Measurements from ENCODE around the gene ALK. TPM values are rescaled to one million over a fixed set of nuclear protein-coding genes. Genes with fewer than 3 reads are reported as not detected.

The ALK gene
- total RNA-seq, 1 experiment from 2014 or later, result not detected

- Histone ChIP-seq H2BK5ac (ENCODE audit: insufficient read length, low read length) (no peak overlapping the region), H2BK20ac (ENCODE audit: low read depth, low read length, poor library complexity, severe bottlenecking) (no peak overlapping the region), H3K56ac (ENCODE audit: insufficient read length, low read depth, low read length) (no peak overlapping the region), H4K8ac (replicated peaks; ENCODE audit: insufficient read length, low read depth, low read length) (no peak overlapping the region), H3K27ac (ENCODE audit: insufficient read length, low read depth, low read length) (no peak overlapping the region), H4K20me1 (ENCODE audit: control insufficient read depth, insufficient read depth, insufficient read length) (no peaks in the 10 kb centered on the region), H3K4ac (ENCODE audit: low read depth, low read length) (no peak overlapping the region), H3K4me1 (ENCODE audit: insufficient read depth, low read length) (no peaks in the 10 kb centered on the region), H3K23ac (ENCODE audit: insufficient read length, low read depth, low read length) (no peak overlapping the region), H3K27me3 (ENCODE audit: insufficient read depth, low read length) (no peaks in the 10 kb centered on the region), H3K9me3 (ENCODE audit: control insufficient read depth, low read depth, low read length) (no peaks in the 10 kb centered on the region), H3K23me2 (ENCODE audit: insufficient read length, low read depth, low read length, poor library complexity, severe bottlenecking) (no peaks in the 10 kb centered on the region), H3K18ac (ENCODE audit: insufficient read length, low read depth, low read length) (no peak overlapping the region), H3K79me2 (ENCODE audit: insufficient read depth, low read length) (no peaks in the 10 kb centered on the region), H3K9ac (ENCODE audit: extremely low read depth, insufficient read length, low read length) (no peak overlapping the region), H3T11ph (ENCODE audit: low read length) (no peak overlapping the region), H4K91ac (ENCODE audit: insufficient read length, low read depth, low read length) (no peak overlapping the region), H2AFZ (ENCODE audit: low read length) (no peak overlapping the region), H2AK5ac (ENCODE audit: insufficient read length, low read length) (no peak overlapping the region), H3K14ac (ENCODE audit: insufficient read depth, low read length) (no peak overlapping the region), H2BK12ac (ENCODE audit: insufficient read length, low read depth, low read length) (no peak overlapping the region), H3K4me2 (ENCODE audit: insufficient read depth, insufficient read length, low read length) (no peak overlapping the region), H4K5ac (ENCODE audit: insufficient read length, low read depth, low read length) (no peak overlapping the region), H2BK120ac (ENCODE audit: low read depth, low read length, poor library complexity, severe bottlenecking) (no peak overlapping the region), H2BK15ac (ENCODE audit: low read depth, low read length) (no peak overlapping the region), H3K79me1 (ENCODE audit: insufficient read depth, low read depth, low read length, poor library complexity, severe bottlenecking) (no peaks in the 10 kb centered on the region)
- Mint-ChIP-seq H3K36me3 (ENCODE audit: insufficient read depth in 1 of 3, low read depth in 3 of 3) (no peaks in the 10 kb centered on the region), H3K27ac (no peak overlapping the region), H3K9me3 (no peaks in the 10 kb centered on the region), H3K4me1 (peaks cover 5 to 8% of the 10 kb centered on the region in 2 experiments; a peak in 3 of 4 replicates), H3K27me3 (ENCODE audit: low read depth) (no peaks in the 10 kb centered on the region; the same call in 1 of the 2 replicates), H3K4me3 (no peak overlapping the region)
- no peak for TF ChIP-seq CTCF (conservative IDR thresholded peaks at IDR 0.05)
- no peak for DNase-seq
- no CpG with 5 or more reads among the region's 6 CpGs for WGBS (ENCODE audit: extremely low coverage, insufficient read length, low lambda C conversion rate)
Measured at GRCh38 chr2:29495068-29495467, 426.3 kb downstream of the ALK start.
